HG03045 (cell line): ENCODE measurements around the gene FGR.
"Not testable (repeated sequence)": the region's sequence is repeated elsewhere in the genome, so short reads cannot be mapped to it uniquely, and the experiment has no call there.

ENCODE experiments used
- ATAC-seq: cut with Tn5 transposase; IDR thresholded peaks from one replicate; pipeline ENCODE4 v1.9.1; 2021; ENCODE audit warnings: mild to moderate bottlenecking, moderate library complexity; ENCODE audit not compliant: unreplicated experiment

The FGR gene

GRCh38 chr1:27635396-27636142 lies 584 bp upstream of the FGR start:
- ATAC-seq: no peak

- ATAC-seq: peak; percentile 24
These were observed 604 bp downstream of the FGR start for GRCh38 chr1:27634177-27634984.

GRCh38 chr1:27633640-27634176 lies 1.3 kb downstream of the FGR start:
- ATAC-seq: no peak

GRCh38 chr1:27633298-27633610 lies 1.7 kb downstream of the FGR start:
- ATAC-seq: no peak

- ATAC-seq: no peak
These were observed 2.3 kb downstream of the FGR start for GRCh38 chr1:27632387-27633297.

GRCh38 chr1:27630859-27631491 lies 4.0 kb downstream of the FGR start:
- ATAC-seq: peak; percentile 14

- no peak for ATAC-seq
These were observed 6.3 kb downstream of the FGR start for GRCh38 chr1:27628712-27629111.

GRCh38 chr1:27627733-27628132 lies 7.3 kb downstream of the FGR start:
- not testable (repeated sequence) for ATAC-seq

GRCh38 chr1:27627061-27627460 lies 7.9 kb downstream of the FGR start:
- ATAC-seq: no peak

- no peak for ATAC-seq
These were observed 8.7 kb downstream of the FGR start for GRCh38 chr1:27626031-27626935.

GRCh38 chr1:27624467-27625178 lies 10.4 kb downstream of the FGR start:
- ATAC-seq: peak; percentile 25

GRCh38 chr1:27623327-27624212 lies 11.4 kb downstream of the FGR start:
- no peak for ATAC-seq

GRCh38 chr1:27622828-27623227 lies 12.2 kb downstream of the FGR start:
- ATAC-seq: no peak

GRCh38 chr1:27621051-27621920 lies 13.7 kb downstream of the FGR start:
- no peak for ATAC-seq

GRCh38 chr1:27619782-27620438 lies 15.1 kb downstream of the FGR start:
- ATAC-seq: not testable (repeated sequence)

GRCh38 chr1:27618341-27619082 lies 16.5 kb downstream of the FGR start:
- ATAC-seq: no peak
